Heart left ventricle (tissue), 16 donors: Measurements from ENCODE around the gene DSTN. TPM values are rescaled to one million over a fixed set of nuclear protein-coding genes. Genes with fewer than 3 reads are reported as not detected.
A peak's percentile ranks its signal among the peaks of the same experiment; 100 is the strongest.

Source experiments
- ATAC-seq, 4 donors: fragments of 200-7000 bp; cut with Tn5 transposase; one replicate each; pipeline ENCODE4 v1.9.1; 2020 to 2022; ENCODE audit warnings: moderate library complexity in 4 of 4, mild to moderate bottlenecking in 3 of 4, moderate number of reproducible peaks in 1 of 4
- DNase-seq, 5 donors: peaks; one replicate each; pipeline ENCODE4 v3.0.0-alpha.2; 2020
- H3K27ac ChIP-seq, 12 donors: fragments of 200-600 bp; sonication (generic) in 4 of 12; one replicate each; pipeline versions ENCODE4 v1.5.0 to v1.8.0; 2016 to 2022; ENCODE audit warnings: mild to moderate bottlenecking in 2 of 12
- H3K27me3 ChIP-seq, 9 donors: fragments of 200-600 bp; sonication (generic) in 2 of 9; one replicate each; pipeline versions ENCODE4 v1.5.1 to v1.8.0; 2016 to 2022; ENCODE audit warnings: mild to moderate bottlenecking in 3 of 9
- H3K36me3 ChIP-seq, 9 donors: fragments of 200-600 bp; sonication (generic) in 2 of 9; one replicate each; pipeline versions ENCODE4 v1.5.0 to v1.8.0; 2018 to 2022; ENCODE audit warnings: mild to moderate bottlenecking in 2 of 9
- H3K4me1 ChIP-seq, 12 donors: fragments of 200-600 bp; sonication (generic) in 4 of 12; one replicate each; pipeline versions ENCODE4 v1.5.0 to v1.8.0; 2016 to 2022; ENCODE audit warnings: mild to moderate bottlenecking in 3 of 12
- H3K4me3 ChIP-seq, 12 donors: fragments of 200-600 bp; sonication (generic) in 4 of 12; one replicate each; pipeline versions ENCODE4 v1.5.0 to v1.8.0; 2017 to 2022; ENCODE audit warnings: mild to moderate bottlenecking in 9 of 12, moderate library complexity in 4 of 12
- H3K9me3 ChIP-seq, 12 donors: fragments of 200-600 bp; sonication (generic) in 4 of 12; one replicate each; pipeline versions ENCODE4 v1.5.0 to v1.8.0; 2016 to 2022; ENCODE audit warnings: mild to moderate bottlenecking in 1 of 12
- CTCF ChIP-seq, 12 donors: fragments of 200-600 bp; sonication (generic) in 4 of 12; IDR thresholded peaks; one replicate each; pipeline versions ENCODE4 v1.5.0 to v1.8.0; 2018 to 2022; ENCODE audit warnings: antibody characterized with exemption in 12 of 12, mild to moderate bottlenecking in 5 of 12
- POLR2A ChIP-seq, 2 donors: fragments of 450-650 bp; IDR thresholded peaks; one replicate each; pipeline ENCODE4 v1.6.1; 2017; ENCODE audit warnings: antibody characterized with exemption in 2 of 2, mild to moderate bottlenecking in 2 of 2, moderate library complexity in 2 of 2
- WGBS, 4 donors: extraction: QIAGEN DNeasy Blood & Tissue Kit in 2 of 4; methylation state at CpG; one replicate each; pipeline versions ENCODE4 v1.1.5 to v1.1.7; 2013 to 2018; 5-methylcytosine and 5-hydroxymethylcytosine counted together
- intact Hi-C, 10 donors: fragments of 100-400 bp; cut with DNase I; formaldehyde crosslinking; loops; one replicate each; pipeline versions ENCODE4 v1.11.1 to v1.14.2; 2022
- polyA plus RNA-seq, 2 donors: library from polyadenylated mRNA; stranded (reverse); fragments of 200-250 nt; gene quantifications; one replicate each; pipeline ENCODE4 v1.2.3, GENCODE V29; 2013
- total RNA-seq, 9 donors: library from RNA; depleted of rRNA in 2 of 9; stranded (reverse); fragments of >200 nt in 2 of 9; fragmentation: NEBNext Ultra II Directional in 3 of 9; extraction: Animal tissue kit (Norgen Biotek cat#: 25700) in 3 of 9; gene quantifications; one replicate each; pipeline versions ENCODE4 v1.1.0 to v1.2.4, GENCODE V29; 2016 to 2023
- donor health status: ischemic (EF 13 %, LVEDD 7.1; RV severe dilation, severe dysfunction).
- donor health status: healthy with polysubstance abuse.
- donor health status: DM: no; HTN: yes; CAD: no.
- donor health status: DM: no; HTN: no; CAD: no.
- donor health status: ischemic (EF 25% LVEDD 6.9; RV normal size, moderate dysfunction).
- donor health status: ischemic (EF 25% LVEDD 5.7; RV mildly dilated, moderate dysfunction).
- donor health status: healthy.
- donor health status: DM: yes; HTN: yes; CAD: no.
- donor health status: ischemic (EF 35%, LVEDD 5.7; RV mildly dilated, moderate dysfunction).
- donor health status: nonischemic (EF 11% LVEDD 7.7; RV severe dilation, severe dysfunction).
- donor health status: DM: yes; HTN: yes; CAD: no.
- donor health status: PGD.
- donor health status: ischemic (EF 29% LVEDD 5.4; RV normal size, mild dysfunction).
- donor health status: nonischemic (EF 23%, LVEDD 6.1; RV moderate dilation, normal function).

DSTN gene
- total and polyA plus RNA-seq, 11 donors: 447 to 738 (median 546) TPM

- ATAC-seq (no peak), DNase-seq (no peak)
- 74 to 84% (median 82%) methylated on average over 11 to 13 of the region's 13 CpGs for WGBS, 4 donors
- Histone ChIP-seq H3K9me3 (no peaks in the 10 kb centered on the region), H3K36me3 (peaks cover 0 to 97% (median 66%) of the 10 kb centered on the region in 9 donors), H3K4me3 (no peak overlapping the region), H3K27me3 (no peaks in the 10 kb centered on the region), H3K4me1 (peaks cover 0 to 73% (median 43%) of the 10 kb centered on the region in 12 donors), H3K27ac (no peak overlapping the region)
- TF ChIP-seq POLR2A (IDR thresholded peaks at IDR 0.05) (no peak), CTCF (IDR thresholded peaks at IDR 0.05) (no peak)
- intact Hi-C loops: no loop called here
Measured at GRCh38 chr20:17637985-17638640, 68.2 kb downstream of the DSTN start.

- Histone ChIP-seq H3K4me3 (no peak overlapping the region), H3K27ac (no peak overlapping the region), H3K9me3 (no peaks in the 10 kb centered on the region), H3K27me3 (no peaks in the 10 kb centered on the region), H3K4me1 (peaks cover 0 to 79% (median 46%) of the 10 kb centered on the region in 12 donors), H3K36me3 (peaks cover 0 to 93% (median 58%) of the 10 kb centered on the region in 9 donors)
- ATAC-seq: no peak
- no peak for DNase-seq
- intact Hi-C loops: no loop called here
- TF ChIP-seq CTCF (IDR thresholded peaks at IDR 0.05) (no peak), POLR2A (IDR thresholded peaks at IDR 0.05) (no peak)
- 85 to 93% (median 90%) methylated on average over 5 to 6 of the region's 6 CpGs for WGBS, 4 donors
Measured at GRCh38 chr20:17638835-17639407, 69.0 kb downstream of the DSTN start.

GRCh38 chr20:17640146-17640874, 70.4 kb downstream of the DSTN start:
- no peak for TF ChIP-seq POLR2A (IDR thresholded peaks at IDR 0.05)
- no peak for TF ChIP-seq CTCF (IDR thresholded peaks at IDR 0.05)
- ATAC-seq (no peak), DNase-seq (peak in 1 of 5 donors; percentile 15)
- no peaks in the 10 kb centered on the region for H3K9me3 ChIP-seq
- 88 to 93% (median 90%) methylated on average over 10 to 12 of the region's 12 CpGs for WGBS, 4 donors
- peaks cover 0 to 86% (median 44%) of the 10 kb centered on the region in 9 donors for H3K36me3 ChIP-seq
- intact Hi-C loops: loop anchor here in 1 of 10 donors (10.0 kb wide), 1 partner anchor 254 kb away; no protein-coding TSS in a partner anchor
- H3K27me3 ChIP-seq: no peaks in the 10 kb centered on the region
- H3K4me3 ChIP-seq: no peak overlapping the region
- no peak overlapping the region for H3K27ac ChIP-seq
- peaks cover 0 to 78% (median 46%) of the 10 kb centered on the region in 12 donors for H3K4me1 ChIP-seq

GRCh38 chr20:17640875-17641378, 71.1 kb downstream of the DSTN start:
- peak overlapping the region in 1 of 12 donors; percentile 19 for H3K27ac ChIP-seq
- WGBS, 4 donors: 86 to 93% (median 91%) methylated on average over 4 to 14 of the region's 14 CpGs
- peaks cover 0 to 86% (median 40%) of the 10 kb centered on the region in 9 donors for H3K36me3 ChIP-seq
- H3K4me3 ChIP-seq: no peak overlapping the region
- ATAC-seq: no peak
- no peak for DNase-seq
- H3K9me3 ChIP-seq: no peaks in the 10 kb centered on the region
- no peaks in the 10 kb centered on the region for H3K27me3 ChIP-seq
- TF ChIP-seq POLR2A (IDR thresholded peaks at IDR 0.05) (no peak), CTCF (IDR thresholded peaks at IDR 0.05) (no peak)
- intact Hi-C loops: loop anchor here in 1 of 10 donors (10.0 kb wide), 1 partner anchor 254 kb away; no protein-coding TSS in a partner anchor
- peaks cover 0 to 76% (median 44%) of the 10 kb centered on the region in 12 donors for H3K4me1 ChIP-seq
